ENCODE data around the gene ZNF865.

DNA sequence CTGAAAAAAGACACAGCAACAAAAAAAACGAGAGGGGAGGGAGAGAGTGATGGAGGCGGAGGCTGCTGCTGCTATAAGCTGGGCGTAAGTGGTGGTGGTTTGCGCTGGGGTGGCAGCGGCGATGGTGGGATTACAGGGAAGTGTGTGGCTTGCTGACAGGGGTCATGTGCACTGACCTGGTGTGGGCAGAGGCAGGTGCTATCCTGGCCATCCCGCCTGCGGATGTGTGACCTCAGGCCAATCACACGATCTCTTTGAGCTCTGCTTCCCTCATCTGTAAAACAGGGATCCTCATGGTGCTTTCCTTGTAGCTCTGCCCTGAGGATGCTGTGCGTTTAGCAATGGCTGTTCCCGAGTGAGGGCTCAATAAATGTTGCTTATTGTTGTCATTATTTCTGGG lies 32.1 kb downstream of the ZNF865 start:
- TF ChIP-seq, protein P1, sequence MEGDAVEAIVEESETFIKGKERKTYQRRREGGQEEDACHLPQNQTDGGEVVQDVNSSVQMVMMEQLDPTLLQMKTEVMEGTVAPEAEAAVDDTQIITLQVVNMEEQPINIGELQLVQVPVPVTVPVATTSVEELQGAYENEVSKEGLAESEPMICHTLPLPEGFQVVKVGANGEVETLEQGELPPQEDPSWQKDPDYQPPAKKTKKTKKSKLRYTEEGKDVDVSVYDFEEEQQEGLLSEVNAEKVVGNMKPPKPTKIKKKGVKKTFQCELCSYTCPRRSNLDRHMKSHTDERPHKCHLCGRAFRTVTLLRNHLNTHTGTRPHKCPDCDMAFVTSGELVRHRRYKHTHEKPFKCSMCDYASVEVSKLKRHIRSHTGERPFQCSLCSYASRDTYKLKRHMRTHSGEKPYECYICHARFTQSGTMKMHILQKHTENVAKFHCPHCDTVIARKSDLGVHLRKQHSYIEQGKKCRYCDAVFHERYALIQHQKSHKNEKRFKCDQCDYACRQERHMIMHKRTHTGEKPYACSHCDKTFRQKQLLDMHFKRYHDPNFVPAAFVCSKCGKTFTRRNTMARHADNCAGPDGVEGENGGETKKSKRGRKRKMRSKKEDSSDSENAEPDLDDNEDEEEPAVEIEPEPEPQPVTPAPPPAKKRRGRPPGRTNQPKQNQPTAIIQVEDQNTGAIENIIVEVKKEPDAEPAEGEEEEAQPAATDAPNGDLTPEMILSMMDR (IDR thresholded peaks at IDR 0.05; ENCODE audit: insufficient read depth, low read depth, low read length), result no peak
- TF ChIP-seq EZH2 (IDR thresholded peaks at IDR 0.05; ENCODE audit: insufficient read depth, low read length), result no peak
